Astrocyte (in vitro differentiated cells and primary cell): ENCODE results near the gene CD151. TPM values are rescaled to one million over a fixed set of nuclear protein-coding genes. Genes with fewer than 3 reads are reported as not detected.

Source experiments
- DNase-seq: peaks from one replicate; pipeline ENCODE4 v3.0.0-alpha.2; 2010; ENCODE audit warnings: low read depth
- FAIRE-seq: peaks from 2 replicates; lab custom pipeline; 2011; peaks lifted over from hg19 to GRCh38; lab: Jason Lieb, UNC
- H2AFZ ChIP-seq: 2 replicates; pipeline ENCODE4 v1.6.0; 2012; ENCODE audit warnings: low read depth, low read length, inconsistent platforms
- H3K27ac ChIP-seq: 2 replicates; pipeline ENCODE4 v1.5.1; 2011; ENCODE audit warnings: low read depth, low read length, inconsistent platforms
- H3K27me3 ChIP-seq: 2 replicates; pipeline ENCODE4 v1.6.0; 2011; ENCODE audit warnings: low read length, inconsistent platforms; ENCODE audit not compliant: insufficient read depth
- H3K36me3 ChIP-seq: 2 replicates; pipeline ENCODE4 v1.5.1; 2011; ENCODE audit warnings: low read length, inconsistent platforms; ENCODE audit not compliant: insufficient read depth
- H3K4me1 ChIP-seq: 2 replicates; pipeline ENCODE4 v1.5.1; 2011; ENCODE audit warnings: low read length, inconsistent platforms; ENCODE audit not compliant: insufficient read depth
- H3K4me2 ChIP-seq: 2 replicates; pipeline ENCODE4 v1.6.0; 2012; ENCODE audit warnings: low read length, inconsistent platforms
- H3K4me3 ChIP-seq: 2 replicates; pipeline ENCODE4 v1.5.1; 2011; ENCODE audit warnings: low read depth, mild to moderate bottlenecking, low read length, inconsistent platforms; ENCODE audit not compliant: insufficient read depth
- H3K79me2 ChIP-seq: 2 replicates; pipeline ENCODE4 v1.6.0; 2012; ENCODE audit warnings: mild to moderate bottlenecking, low read length, inconsistent platforms; ENCODE audit not compliant: insufficient read depth
- H3K9ac ChIP-seq: 2 replicates; pipeline ENCODE4 v1.6.0; 2012; ENCODE audit warnings: mild to moderate bottlenecking, low read length, inconsistent platforms
- H3K9me3 ChIP-seq: 2 replicates; pipeline ENCODE4 v1.5.1; 2012; ENCODE audit warnings: low read depth, mild to moderate bottlenecking, low read length, inconsistent platforms; ENCODE audit not compliant: insufficient read depth
- H4K20me1 ChIP-seq: 2 replicates; pipeline ENCODE4 v1.6.0; 2012; ENCODE audit warnings: low read length, inconsistent platforms; ENCODE audit not compliant: insufficient read depth
- H3K27ac Mint-ChIP-seq: one replicate; pipeline ENCODE4 v1.8.0; 2021; ENCODE audit warnings: mild to moderate bottlenecking, mixed read lengths; ENCODE audit not compliant: unreplicated experiment
- H3K27me3 Mint-ChIP-seq: one replicate; pipeline ENCODE4 v1.8.0; 2021; ENCODE audit warnings: low read depth, mixed read lengths; ENCODE audit not compliant: unreplicated experiment
- H3K36me3 Mint-ChIP-seq: one replicate; pipeline ENCODE4 v1.8.0; 2021; ENCODE audit warnings: low read depth, mixed read lengths; ENCODE audit not compliant: unreplicated experiment
- H3K4me1 Mint-ChIP-seq: one replicate; pipeline ENCODE4 v1.8.0; 2021; ENCODE audit warnings: low read depth, mixed read lengths; ENCODE audit not compliant: unreplicated experiment
- H3K4me3 Mint-ChIP-seq: one replicate; pipeline ENCODE4 v1.8.0; 2021; ENCODE audit warnings: mild to moderate bottlenecking, moderate library complexity, mixed read lengths; ENCODE audit not compliant: unreplicated experiment
- H3K9me3 Mint-ChIP-seq: one replicate; pipeline ENCODE4 v1.8.0; 2021; ENCODE audit warnings: mild to moderate bottlenecking, mixed read lengths; ENCODE audit not compliant: unreplicated experiment
- EZH2 ChIP-seq: IDR thresholded peaks from 2 replicates; pipeline ENCODE4 v1.6.1; 2012; ENCODE audit warnings: mild to moderate bottlenecking, low read length, inconsistent platforms; ENCODE audit not compliant: insufficient read depth
- total RNA-seq: library from RNA; stranded (reverse); gene quantifications from 2 replicates; pipeline ENCODE4 v1.2.1, GENCODE V29; 2021
- TF ChIP-seq, protein P1 (sequence below): IDR thresholded peaks from 2 replicates; pipeline ENCODE4 v1.5.1; 2011; ENCODE audit warnings: low read depth, mild to moderate bottlenecking, inconsistent platforms, low read length, moderate library complexity; ENCODE audit not compliant: insufficient read depth

Gene CD151
- total RNA-seq, 1 donor from 2014 or later, result 421 TPM

- no peaks in the 10 kb centered on the region for H3K9me3 ChIP-seq
- no peaks in the 10 kb centered on the region for H3K27me3 Mint-ChIP-seq
- H3K27me3 ChIP-seq, result no peaks in the 10 kb centered on the region
- peaks cover 4% of the 10 kb centered on the region for H3K79me2 ChIP-seq
- H3K4me1 ChIP-seq, result peaks cover 16% of the 10 kb centered on the region
- no peak overlapping the region for H2AFZ ChIP-seq
- peak overlapping the region; percentile 77 for H3K4me3 ChIP-seq
- FAIRE-seq (no peak), DNase-seq (no peak)
- H3K4me3 Mint-ChIP-seq, result peak overlapping the region; percentile 85
- H4K20me1 ChIP-seq, result peaks cover 52% of the 10 kb centered on the region
- TF ChIP-seq, protein P1, sequence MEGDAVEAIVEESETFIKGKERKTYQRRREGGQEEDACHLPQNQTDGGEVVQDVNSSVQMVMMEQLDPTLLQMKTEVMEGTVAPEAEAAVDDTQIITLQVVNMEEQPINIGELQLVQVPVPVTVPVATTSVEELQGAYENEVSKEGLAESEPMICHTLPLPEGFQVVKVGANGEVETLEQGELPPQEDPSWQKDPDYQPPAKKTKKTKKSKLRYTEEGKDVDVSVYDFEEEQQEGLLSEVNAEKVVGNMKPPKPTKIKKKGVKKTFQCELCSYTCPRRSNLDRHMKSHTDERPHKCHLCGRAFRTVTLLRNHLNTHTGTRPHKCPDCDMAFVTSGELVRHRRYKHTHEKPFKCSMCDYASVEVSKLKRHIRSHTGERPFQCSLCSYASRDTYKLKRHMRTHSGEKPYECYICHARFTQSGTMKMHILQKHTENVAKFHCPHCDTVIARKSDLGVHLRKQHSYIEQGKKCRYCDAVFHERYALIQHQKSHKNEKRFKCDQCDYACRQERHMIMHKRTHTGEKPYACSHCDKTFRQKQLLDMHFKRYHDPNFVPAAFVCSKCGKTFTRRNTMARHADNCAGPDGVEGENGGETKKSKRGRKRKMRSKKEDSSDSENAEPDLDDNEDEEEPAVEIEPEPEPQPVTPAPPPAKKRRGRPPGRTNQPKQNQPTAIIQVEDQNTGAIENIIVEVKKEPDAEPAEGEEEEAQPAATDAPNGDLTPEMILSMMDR, result no peak
- H3K4me2 ChIP-seq, result peak overlapping the region; percentile 96
- H3K27ac ChIP-seq, result peak overlapping the region; percentile 81
- peak overlapping the region; percentile 86 for H3K9ac ChIP-seq
- H3K27ac Mint-ChIP-seq, result peak overlapping the region; percentile 69
- H3K4me1 Mint-ChIP-seq, result no peaks in the 10 kb centered on the region
- H3K36me3 ChIP-seq, result no peaks in the 10 kb centered on the region
- no peaks in the 10 kb centered on the region for H3K9me3 Mint-ChIP-seq
- H3K36me3 Mint-ChIP-seq, result peaks cover 2% of the 10 kb centered on the region
These were observed 36.0 kb upstream of the CD151 start for GRCh38 chr11:796565-797295.

- peak overlapping the region; percentile 77 for H3K4me3 ChIP-seq
- H3K79me2 ChIP-seq, result peaks cover 4% of the 10 kb centered on the region
- H3K4me2 ChIP-seq, result peak overlapping the region; percentile 96
- H3K4me1 Mint-ChIP-seq, result no peaks in the 10 kb centered on the region
- H3K4me3 Mint-ChIP-seq, result peak overlapping the region; percentile 85
- no peaks in the 10 kb centered on the region for H3K27me3 ChIP-seq
- H3K27me3 Mint-ChIP-seq, result no peaks in the 10 kb centered on the region
- H3K27ac Mint-ChIP-seq, result peak overlapping the region; percentile 78
- H3K9me3 ChIP-seq, result no peaks in the 10 kb centered on the region
- FAIRE-seq, result no peak
- H3K36me3 ChIP-seq, result no peaks in the 10 kb centered on the region
- peaks cover 16% of the 10 kb centered on the region for H3K4me1 ChIP-seq
- H2AFZ ChIP-seq, result peak overlapping the region; percentile 56
- TF ChIP-seq EZH2, result no peak
- TF ChIP-seq, protein P1, result no peak
- DNase-seq, result peak; percentile 64
- H3K27ac ChIP-seq, result peak overlapping the region; percentile 81
- no peaks in the 10 kb centered on the region for H3K9me3 Mint-ChIP-seq
- H4K20me1 ChIP-seq, result peaks cover 52% of the 10 kb centered on the region
- peak overlapping the region; percentile 86 for H3K9ac ChIP-seq
- peaks cover 2% of the 10 kb centered on the region for H3K36me3 Mint-ChIP-seq
These were observed 35.3 kb upstream of the CD151 start for GRCh38 chr11:797296-798092.
